HepG2 (cell line): ENCODE measurements around the gene HPCAL1. TPM values are rescaled to one million over a fixed set of nuclear protein-coding genes. Genes with fewer than 3 reads are reported as not detected.

Experiments
- ETV6 ChIP-seq: sonication (generic); formaldehyde crosslinking; conservative IDR thresholded peaks from 2 replicates; pipeline ENCODE4 v1.4.0; 2020; ENCODE audit warnings: missing genetic modification reagents
- IRF2 ChIP-seq: IDR thresholded peaks from 2 replicates; pipeline ENCODE4 v1.6.1; 2018; ENCODE audit warnings: missing genetic modification reagents, missing compliant biosample characterization
- ISX ChIP-seq: sonication (generic); formaldehyde crosslinking; conservative IDR thresholded peaks from 2 replicates; pipeline ENCODE4 v1.5.0; 2020; ENCODE audit warnings: missing genetic modification reagents
- PHF21A ChIP-seq: sonication (generic); formaldehyde crosslinking; IDR thresholded peaks from 2 replicates; pipeline ENCODE4 v1.5.0; 2020; ENCODE audit warnings: mild to moderate bottlenecking, missing genetic modification reagents
- PITX1 ChIP-seq: sonication (generic); formaldehyde crosslinking; IDR thresholded peaks from 2 replicates; pipeline ENCODE4 v1.5.1; 2020; ENCODE audit warnings: mild to moderate bottlenecking, missing genetic modification reagents
- SP5 ChIP-seq: IDR thresholded peaks from 2 replicates; pipeline ENCODE4 v1.6.1; 2016; ENCODE audit warnings: low read depth, borderline replicate concordance
- SRF ChIP-seq: IDR thresholded peaks from 2 replicates; pipeline ENCODE4 v1.6.1; 2011; ENCODE audit warnings: mild to moderate bottlenecking, low read depth, low read length, moderate library complexity
- SSRP1 ChIP-seq: IDR thresholded peaks from 2 replicates; pipeline ENCODE4 v1.6.1; 2016; ENCODE audit warnings: control low read depth
- ZNF224 ChIP-seq: sonication (generic); formaldehyde crosslinking; IDR thresholded peaks from 2 replicates; pipeline ENCODE4 v1.5.0; 2020; ENCODE audit warnings: mild to moderate bottlenecking, missing genetic modification reagents
- ZNF33A ChIP-seq: sonication (generic); formaldehyde crosslinking; IDR thresholded peaks from 2 replicates; pipeline ENCODE4 v1.5.1; 2020; ENCODE audit warnings: missing genetic modification reagents, mild to moderate bottlenecking, moderate library complexity, borderline replicate concordance
- ZNF33B ChIP-seq: sonication (generic); formaldehyde crosslinking; IDR thresholded peaks from 2 replicates; pipeline ENCODE4 v1.5.1; 2020; ENCODE audit warnings: mild to moderate bottlenecking, missing genetic modification reagents
- ZNF556 ChIP-seq: sonication (generic); formaldehyde crosslinking; IDR thresholded peaks from 2 replicates; pipeline ENCODE4 v1.4.0; 2020; ENCODE audit warnings: mild to moderate bottlenecking, missing genetic modification reagents, borderline replicate concordance
- ZNF607 ChIP-seq: sonication (generic); formaldehyde crosslinking; IDR thresholded peaks from 2 replicates; pipeline ENCODE4 v1.5.1; 2020; ENCODE audit warnings: missing genetic modification reagents, mild to moderate bottlenecking, borderline replicate concordance
- ZNF616 ChIP-seq: sonication (generic); formaldehyde crosslinking; IDR thresholded peaks from 2 replicates; pipeline ENCODE4 v1.5.0; 2020; ENCODE audit warnings: low read depth, mild to moderate bottlenecking, missing genetic modification reagents
- ZNF766 ChIP-seq: sonication (generic); formaldehyde crosslinking; IDR thresholded peaks from 2 replicates; pipeline ENCODE4 v1.5.0; 2020; ENCODE audit warnings: missing genetic modification reagents, borderline replicate concordance
- ZNF841 ChIP-seq: sonication (generic); formaldehyde crosslinking; IDR thresholded peaks from 2 replicates; pipeline ENCODE4 v1.8.1; 2023; ENCODE audit warnings: missing genetic modification reagents, borderline replicate concordance
- polyA plus RNA-seq, 8 experiments: library from polyadenylated mRNA; depleted of rRNA in 3 of 8; stranded (reverse) in 7 of 8; unstranded in 1 of 8; fragments of >200 nt; fragmentation: Illumina TruSeq in 4 of 8; extraction: Trizol in 4 of 8; gene quantifications; 2 replicates each; pipeline versions ENCODE4 v1.2.1 to v1.2.3, GENCODE V29; 2011 to 2016; ENCODE audit warnings: low read depth in 4 of 8, missing spikeins in 1 of 8, mixed read lengths in 1 of 8; ENCODE audit not compliant: insufficient read depth in 1 of 8
- total RNA-seq, 5 experiments: library from RNA; depleted of rRNA; stranded (reverse); fragments of >200 nt; fragmentation: Illumina TruSeq; extraction: Trizol; gene quantifications; 2 replicates each; pipeline ENCODE4 v1.2.3, GENCODE V29; 2016; ENCODE audit warnings: low read depth in 1 of 5
- TF ChIP-seq, protein P1 (sequence below): sonication (generic); formaldehyde crosslinking; IDR thresholded peaks from 2 replicates; pipeline ENCODE4 v1.5.0; 2020; ENCODE audit warnings: mild to moderate bottlenecking, missing genetic modification reagents, moderate library complexity
- TF ChIP-seq, protein P2 (sequence below): sonication (generic); formaldehyde crosslinking; IDR thresholded peaks from 2 replicates; pipeline ENCODE4 v1.4.0; 2020; ENCODE audit warnings: missing genetic modification reagents
- TF ChIP-seq, protein P3 (sequence below): sonication (generic); formaldehyde crosslinking; IDR thresholded peaks from 2 replicates; pipeline ENCODE4 v1.4.0; 2020; ENCODE audit warnings: missing genetic modification reagents
- TF ChIP-seq, protein P4 (sequence below): sonication (generic); formaldehyde crosslinking; IDR thresholded peaks from 2 replicates; pipeline ENCODE4 v1.4.0; 2020; ENCODE audit warnings: mild to moderate bottlenecking, missing genetic modification reagents, borderline replicate concordance

Gene HPCAL1
- total and polyA plus RNA-seq, 2 of the 13 experiments (the other 11 are each of a cell fraction or from before 2014, with no cell fraction given) = 29.5 to 29.9 TPM

DNA sequence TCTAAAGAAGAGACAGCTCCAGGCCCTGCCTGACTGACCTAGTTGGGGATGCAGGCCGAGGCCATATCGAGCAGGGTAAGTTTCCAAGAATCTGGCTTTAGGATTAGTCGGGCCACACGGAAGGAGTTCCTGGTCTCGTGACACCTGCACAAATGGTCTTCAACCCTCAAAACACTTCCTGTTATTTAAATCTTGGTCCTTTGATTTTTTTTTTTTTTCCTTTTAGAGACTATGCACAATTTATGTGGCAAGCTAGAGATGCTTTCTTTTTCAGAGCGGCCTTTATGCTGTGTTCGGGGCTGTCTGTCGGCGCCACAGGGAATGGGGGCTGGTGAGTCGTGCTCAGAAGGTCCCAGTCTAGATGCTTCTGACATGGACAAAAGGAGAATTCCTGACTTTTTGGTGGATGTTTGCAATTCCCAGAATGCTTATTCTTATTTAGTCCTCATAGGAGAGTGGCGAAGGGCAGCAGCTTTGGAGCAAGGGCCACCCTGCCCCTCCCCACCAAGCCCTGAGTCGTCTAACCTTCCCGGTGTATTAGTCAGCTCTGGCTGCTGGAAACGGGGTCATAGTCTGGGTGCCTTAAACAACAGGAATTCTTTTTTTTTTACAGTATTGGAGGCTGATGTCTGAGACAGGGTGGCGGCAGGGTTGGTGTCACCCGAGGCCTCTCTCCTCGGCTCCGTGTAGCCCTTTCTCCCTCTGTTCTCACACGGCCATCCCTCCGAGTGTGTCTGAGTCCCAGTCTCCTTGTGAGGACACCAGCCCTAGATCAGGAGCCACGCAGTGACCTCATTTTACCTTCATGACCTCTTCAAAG lies 27.4 kb downstream of the HPCAL1 start (continued):
- TF ChIP-seq SSRP1 (CRISPR knock-in tag) = 0 out of 2 replicates have a peak, but pooled peaks have one; percentile 41
- no peak for TF ChIP-seq ZNF841 (CRISPR knock-in tag)
- no peak for TF ChIP-seq SRF
- no peak for TF ChIP-seq ZNF33A (CRISPR knock-in tag)
- TF ChIP-seq, protein P1, sequence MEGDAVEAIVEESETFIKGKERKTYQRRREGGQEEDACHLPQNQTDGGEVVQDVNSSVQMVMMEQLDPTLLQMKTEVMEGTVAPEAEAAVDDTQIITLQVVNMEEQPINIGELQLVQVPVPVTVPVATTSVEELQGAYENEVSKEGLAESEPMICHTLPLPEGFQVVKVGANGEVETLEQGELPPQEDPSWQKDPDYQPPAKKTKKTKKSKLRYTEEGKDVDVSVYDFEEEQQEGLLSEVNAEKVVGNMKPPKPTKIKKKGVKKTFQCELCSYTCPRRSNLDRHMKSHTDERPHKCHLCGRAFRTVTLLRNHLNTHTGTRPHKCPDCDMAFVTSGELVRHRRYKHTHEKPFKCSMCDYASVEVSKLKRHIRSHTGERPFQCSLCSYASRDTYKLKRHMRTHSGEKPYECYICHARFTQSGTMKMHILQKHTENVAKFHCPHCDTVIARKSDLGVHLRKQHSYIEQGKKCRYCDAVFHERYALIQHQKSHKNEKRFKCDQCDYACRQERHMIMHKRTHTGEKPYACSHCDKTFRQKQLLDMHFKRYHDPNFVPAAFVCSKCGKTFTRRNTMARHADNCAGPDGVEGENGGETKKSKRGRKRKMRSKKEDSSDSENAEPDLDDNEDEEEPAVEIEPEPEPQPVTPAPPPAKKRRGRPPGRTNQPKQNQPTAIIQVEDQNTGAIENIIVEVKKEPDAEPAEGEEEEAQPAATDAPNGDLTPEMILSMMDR (CRISPR knock-in tag) = no peak
- TF ChIP-seq SP5 = 0 out of 2 replicates have a peak, but pooled peaks have one; percentile 6
- no peak for TF ChIP-seq ISX
- TF ChIP-seq ZNF607 (CRISPR knock-in tag) = 0 out of 2 replicates have a peak, but pooled peaks have one; percentile 9
- no peak for TF ChIP-seq PITX1 (CRISPR knock-in tag)
- TF ChIP-seq ZNF556 (CRISPR knock-in tag) = peak; percentile 79
- no peak for TF ChIP-seq ZNF766
- no peak for TF ChIP-seq ZNF33B
- TF ChIP-seq, protein P2, sequence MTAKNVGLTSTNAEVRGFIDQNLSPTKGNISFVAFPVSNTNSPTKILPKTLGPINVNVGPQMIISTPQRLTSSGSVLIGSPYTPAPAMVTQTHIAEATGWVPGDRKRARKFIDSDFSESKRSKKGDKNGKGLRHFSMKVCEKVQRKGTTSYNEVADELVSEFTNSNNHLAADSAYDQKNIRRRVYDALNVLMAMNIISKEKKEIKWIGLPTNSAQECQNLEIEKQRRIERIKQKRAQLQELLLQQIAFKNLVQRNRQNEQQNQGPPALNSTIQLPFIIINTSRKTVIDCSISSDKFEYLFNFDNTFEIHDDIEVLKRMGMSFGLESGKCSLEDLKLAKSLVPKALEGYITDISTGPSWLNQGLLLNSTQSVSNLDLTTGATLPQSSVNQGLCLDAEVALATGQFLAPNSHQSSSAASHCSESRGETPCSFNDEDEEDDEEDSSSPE (CRISPR knock-in tag) = no peak
- no peak for TF ChIP-seq ZNF616
- TF ChIP-seq, protein P3, sequence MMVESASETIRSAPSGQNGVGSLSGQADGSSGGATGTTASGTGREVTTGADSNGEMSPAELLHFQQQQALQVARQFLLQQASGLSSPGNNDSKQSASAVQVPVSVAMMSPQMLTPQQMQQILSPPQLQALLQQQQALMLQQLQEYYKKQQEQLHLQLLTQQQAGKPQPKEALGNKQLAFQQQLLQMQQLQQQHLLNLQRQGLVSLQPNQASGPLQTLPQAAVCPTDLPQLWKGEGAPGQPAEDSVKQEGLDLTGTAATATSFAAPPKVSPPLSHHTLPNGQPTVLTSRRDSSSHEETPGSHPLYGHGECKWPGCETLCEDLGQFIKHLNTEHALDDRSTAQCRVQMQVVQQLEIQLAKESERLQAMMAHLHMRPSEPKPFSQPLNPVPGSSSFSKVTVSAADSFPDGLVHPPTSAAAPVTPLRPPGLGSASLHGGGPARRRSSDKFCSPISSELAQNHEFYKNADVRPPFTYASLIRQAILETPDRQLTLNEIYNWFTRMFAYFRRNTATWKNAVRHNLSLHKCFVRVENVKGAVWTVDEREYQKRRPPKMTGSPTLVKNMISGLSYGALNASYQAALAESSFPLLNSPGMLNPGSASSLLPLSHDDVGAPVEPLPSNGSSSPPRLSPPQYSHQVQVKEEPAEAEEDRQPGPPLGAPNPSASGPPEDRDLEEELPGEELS (CRISPR knock-in tag) = 0 out of 2 replicates have a peak, but pooled peaks have one; percentile 9
- TF ChIP-seq, protein P4, sequence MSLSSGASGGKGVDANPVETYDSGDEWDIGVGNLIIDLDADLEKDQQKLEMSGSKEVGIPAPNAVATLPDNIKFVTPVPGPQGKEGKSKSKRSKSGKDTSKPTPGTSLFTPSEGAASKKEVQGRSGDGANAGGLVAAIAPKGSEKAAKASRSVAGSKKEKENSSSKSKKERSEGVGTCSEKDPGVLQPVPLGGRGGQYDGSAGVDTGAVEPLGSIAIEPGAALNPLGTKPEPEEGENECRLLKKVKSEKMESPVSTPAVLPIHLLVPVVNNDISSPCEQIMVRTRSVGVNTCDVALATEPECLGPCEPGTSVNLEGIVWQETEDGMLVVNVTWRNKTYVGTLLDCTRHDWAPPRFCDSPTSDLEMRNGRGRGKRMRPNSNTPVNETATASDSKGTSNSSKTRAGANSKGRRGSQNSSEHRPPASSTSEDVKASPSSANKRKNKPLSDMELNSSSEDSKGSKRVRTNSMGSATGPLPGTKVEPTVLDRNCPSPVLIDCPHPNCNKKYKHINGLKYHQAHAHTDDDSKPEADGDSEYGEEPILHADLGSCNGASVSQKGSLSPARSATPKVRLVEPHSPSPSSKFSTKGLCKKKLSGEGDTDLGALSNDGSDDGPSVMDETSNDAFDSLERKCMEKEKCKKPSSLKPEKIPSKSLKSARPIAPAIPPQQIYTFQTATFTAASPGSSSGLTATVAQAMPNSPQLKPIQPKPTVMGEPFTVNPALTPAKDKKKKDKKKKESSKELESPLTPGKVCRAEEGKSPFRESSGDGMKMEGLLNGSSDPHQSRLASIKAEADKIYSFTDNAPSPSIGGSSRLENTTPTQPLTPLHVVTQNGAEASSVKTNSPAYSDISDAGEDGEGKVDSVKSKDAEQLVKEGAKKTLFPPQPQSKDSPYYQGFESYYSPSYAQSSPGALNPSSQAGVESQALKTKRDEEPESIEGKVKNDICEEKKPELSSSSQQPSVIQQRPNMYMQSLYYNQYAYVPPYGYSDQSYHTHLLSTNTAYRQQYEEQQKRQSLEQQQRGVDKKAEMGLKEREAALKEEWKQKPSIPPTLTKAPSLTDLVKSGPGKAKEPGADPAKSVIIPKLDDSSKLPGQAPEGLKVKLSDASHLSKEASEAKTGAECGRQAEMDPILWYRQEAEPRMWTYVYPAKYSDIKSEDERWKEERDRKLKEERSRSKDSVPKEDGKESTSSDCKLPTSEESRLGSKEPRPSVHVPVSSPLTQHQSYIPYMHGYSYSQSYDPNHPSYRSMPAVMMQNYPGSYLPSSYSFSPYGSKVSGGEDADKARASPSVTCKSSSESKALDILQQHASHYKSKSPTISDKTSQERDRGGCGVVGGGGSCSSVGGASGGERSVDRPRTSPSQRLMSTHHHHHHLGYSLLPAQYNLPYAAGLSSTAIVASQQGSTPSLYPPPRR (CRISPR knock-in tag) = no peak
- TF ChIP-seq ZNF224 = no peak
- peak; percentile 37; the same call in 1 of the 2 replicates for TF ChIP-seq IRF2
- peak; percentile 52; the same call in 1 of the 2 replicates for TF ChIP-seq PHF21A
- no peak for TF ChIP-seq ETV6 (CRISPR knock-in tag)
